IPS DF 4.7 (cell line): ENCODE measurements around the gene POLA1.

ENCODE experiments used
- DNase-seq: peaks from one replicate; pipeline ENCODE4 v3.0.0-alpha.2; 2013; ENCODE audit warnings: low spot score; ENCODE audit errors: extremely low read depth

POLA1 gene

GRCh38 chrX:25022499-25023325 lies 329.0 kb downstream of the POLA1 start:
- DNase-seq, result no peak

GRCh38 chrX:25023908-25024307 lies 330.2 kb downstream of the POLA1 start:
- no peak for DNase-seq

- no peak for DNase-seq
These were observed 331.9 kb downstream of the POLA1 start for GRCh38 chrX:25025615-25026014.

- DNase-seq, result no peak
These were observed 332.9 kb downstream of the POLA1 start for GRCh38 chrX:25026576-25026975.

GRCh38 chrX:25028726-25029125 lies 335.0 kb downstream of the POLA1 start:
- DNase-seq, result no peak

- DNase-seq, result no peak
These were observed 335.6 kb downstream of the POLA1 start for GRCh38 chrX:25029288-25029825.

GRCh38 chrX:25034889-25035288 lies 341.2 kb downstream of the POLA1 start:
- no peak for DNase-seq

GRCh38 chrX:25039036-25039435 lies 345.3 kb downstream of the POLA1 start:
- no peak for DNase-seq

GRCh38 chrX:25043192-25043591 lies 349.5 kb downstream of the POLA1 start:
- no peak for DNase-seq
